HG03432 (cell line): ENCODE measurements around the gene MISFA.
"Not testable (repeated sequence)": the region's sequence is repeated elsewhere in the genome, so short reads cannot be mapped to it uniquely, and the experiment has no call there.

Experiments
- ATAC-seq: cut with Tn5 transposase; IDR thresholded peaks from one replicate; pipeline ENCODE4 v1.9.1; 2021; ENCODE audit warnings: mild to moderate bottlenecking, moderate library complexity; ENCODE audit not compliant: unreplicated experiment

MISFA gene

DNA sequence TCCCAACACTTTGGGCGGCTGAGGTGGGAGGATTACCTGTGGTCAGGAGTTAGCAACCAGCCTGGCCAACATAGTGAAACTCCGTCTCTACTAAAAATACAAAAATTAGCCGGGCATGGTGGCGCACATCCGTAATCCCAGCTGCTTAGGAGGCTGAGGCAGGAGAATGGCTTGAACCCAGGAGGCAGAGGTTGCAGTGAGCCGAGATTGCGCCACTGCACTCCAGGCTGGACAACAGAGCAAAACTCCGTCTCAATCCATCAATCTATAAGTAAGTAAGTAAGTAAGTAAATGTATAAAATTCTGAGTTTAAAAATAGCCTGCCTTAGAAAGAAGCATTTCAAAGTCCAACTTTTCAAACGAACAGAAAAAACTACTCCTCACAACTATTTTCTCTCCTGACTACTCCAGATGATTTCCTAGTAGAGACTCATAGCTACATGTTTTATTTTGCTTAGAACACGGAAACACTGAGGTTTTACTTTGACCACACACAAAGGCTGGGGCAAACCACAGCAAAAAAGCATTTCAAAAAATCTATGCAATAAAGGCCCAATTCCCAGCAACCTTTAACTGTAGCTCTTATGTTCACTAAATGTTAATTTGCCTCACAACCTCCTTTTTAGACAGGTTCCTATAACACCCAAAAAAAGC lies 18.2 kb downstream of the MISFA start:
- ATAC-seq = peak; percentile 43

- ATAC-seq = no peak
Observed at GRCh38 chr11:18618342-18619025, 18.9 kb downstream of the MISFA start.

DNA sequence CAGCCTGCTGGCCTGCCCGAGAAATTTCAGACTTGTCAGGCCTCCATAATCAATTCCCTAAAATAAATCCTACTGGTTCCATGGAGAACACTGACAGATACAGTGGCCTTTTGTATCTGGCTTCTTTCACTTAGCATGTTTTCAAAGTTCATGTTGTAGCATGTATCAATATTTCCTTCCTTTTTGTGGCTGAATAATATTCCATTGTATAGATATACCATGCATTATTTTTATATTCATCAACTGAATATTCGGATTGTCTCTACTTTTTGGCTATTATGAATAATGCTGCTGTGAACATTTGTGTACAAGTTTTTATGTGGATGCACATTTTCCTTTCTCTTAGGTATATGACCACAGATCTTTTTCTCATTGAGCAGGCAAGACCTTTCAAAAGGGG lies 24.1 kb downstream of the MISFA start:
- no peak for ATAC-seq

DNA sequence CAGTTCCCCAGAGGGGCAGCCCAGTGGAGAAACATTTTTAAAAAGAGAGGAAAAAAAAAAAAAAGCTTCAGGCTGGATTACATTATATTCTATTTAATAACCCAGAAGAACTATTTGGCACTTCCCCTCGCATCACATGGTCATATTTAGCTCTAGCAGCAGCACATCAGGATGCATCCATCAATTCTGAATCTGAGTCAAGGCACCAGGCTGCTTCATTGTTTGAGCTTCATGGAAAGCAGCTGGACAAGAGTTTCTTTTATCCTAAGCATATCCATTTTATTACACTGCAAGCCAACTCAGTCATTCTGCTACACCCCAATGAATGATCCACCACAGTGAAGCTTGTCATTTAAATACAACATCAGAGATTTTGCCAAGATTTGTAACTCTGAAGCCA lies 24.6 kb downstream of the MISFA start:
- no peak for ATAC-seq

DNA sequence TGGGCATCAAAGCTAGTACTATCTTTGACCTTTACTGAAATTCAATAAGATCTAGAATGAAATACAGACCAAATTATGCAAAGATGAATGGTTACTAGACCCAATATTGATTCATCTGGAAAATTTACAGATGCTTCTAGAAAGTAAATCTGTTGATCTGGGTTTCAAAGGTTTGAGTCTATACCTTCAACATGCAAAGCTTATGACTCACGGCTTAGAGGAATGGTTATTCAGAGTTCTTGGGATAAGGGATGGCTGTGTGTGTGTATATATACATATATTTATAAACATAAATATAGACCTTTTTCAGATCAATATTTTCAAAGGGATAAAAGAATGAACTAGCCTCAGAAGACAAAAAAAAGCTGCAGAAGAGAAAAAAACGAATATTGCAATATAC lies 33.3 kb downstream of the MISFA start:
- no peak for ATAC-seq

GRCh38 chr11:18633256-18634139 lies 33.9 kb downstream of the MISFA start:
- peak; percentile 58 for ATAC-seq

- ATAC-seq = peak; percentile 97
Observed at GRCh38 chr11:18634140-18635032, 34.8 kb downstream of the MISFA start, which contains the start of gene SPTY2D1. Gene SPTY2D1 (minus strand): TSS chr11:18634342. CDS start chr11:18634257, 85 bp downstream.

- ATAC-seq = no peak
Observed at GRCh38 chr11:18641677-18642076, 42.1 kb downstream of the MISFA start.

- not testable (repeated sequence) for ATAC-seq
Observed at GRCh38 chr11:18643034-18643433, 43.4 kb downstream of the MISFA start.

DNA sequence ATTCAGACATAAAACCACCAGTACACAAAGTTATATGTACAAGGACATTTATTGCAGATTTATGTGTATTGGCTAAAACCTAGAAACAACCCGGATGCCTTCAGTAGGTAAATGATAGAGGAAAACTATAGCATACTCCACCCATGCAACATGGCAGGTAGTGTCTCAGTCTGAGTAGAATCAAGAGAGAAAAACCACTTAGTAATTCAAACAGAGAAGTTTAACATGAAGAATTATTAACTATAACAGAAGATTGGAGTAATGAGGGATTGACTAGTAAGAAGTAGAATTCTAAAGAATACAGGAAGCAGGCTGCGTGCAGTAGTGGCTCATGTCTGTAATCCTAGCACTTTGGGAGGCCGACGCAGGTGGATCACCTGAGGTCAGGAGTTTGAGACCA lies 50.8 kb downstream of the MISFA start:
- ATAC-seq = no peak

- peak; percentile 60 for ATAC-seq
Observed at GRCh38 chr11:18650859-18651557, 51.4 kb downstream of the MISFA start.
